ENCODE measurements around the gene MBOAT7.
A peak's percentile ranks its signal among the peaks of the same experiment; 100 is the strongest.

Gene MBOAT7

GRCh38 chr19:54138489-54139256, 50.7 kb downstream of the MBOAT7 start:
- no peak for DNase-seq (ENCODE audit: low read depth)

GRCh38 chr19:54137699-54138488, 51.5 kb downstream of the MBOAT7 start, which contains the start of gene CNOT3:
CNOT3 (plus strand) TSS chr19:54137762; CDS start chr19:54142979, 5,217 bp downstream.
- DNase-seq (ENCODE audit: low read depth) = no peak

- DNase-seq (ENCODE audit: low read depth) = peak; percentile 100
These were observed 52.3 kb downstream of the MBOAT7 start for GRCh38 chr19:54136864-54137698.

GRCh38 chr19:54136086-54136863, 53.1 kb downstream of the MBOAT7 start:
- peak; percentile 22 for DNase-seq (ENCODE audit: low read depth)

- DNase-seq (ENCODE audit: low read depth) = peak; percentile 47
These were observed 55.3 kb downstream of the MBOAT7 start for GRCh38 chr19:54133957-54134590.

GRCh38 chr19:54133312-54133956, 55.9 kb downstream of the MBOAT7 start:
- peak; percentile 77 for DNase-seq (ENCODE audit: low read depth)

- DNase-seq (ENCODE audit: low read depth) = no peak
These were observed 59.8 kb downstream of the MBOAT7 start for GRCh38 chr19:54129617-54129996.

- DNase-seq (ENCODE audit: low read depth) = no peak
These were observed 60.4 kb downstream of the MBOAT7 start for GRCh38 chr19:54128796-54129616.

- no peak for DNase-seq (ENCODE audit: low read depth)
These were observed 61.0 kb downstream of the MBOAT7 start for GRCh38 chr19:54128441-54128725.

GRCh38 chr19:54127688-54128440, 61.5 kb downstream of the MBOAT7 start:
- no peak for DNase-seq (ENCODE audit: low read depth)

GRCh38 chr19:54125713-54126112, 63.7 kb downstream of the MBOAT7 start:
- DNase-seq (ENCODE audit: low read depth) = no peak

GRCh38 chr19:54124393-54124792, 65.0 kb downstream of the MBOAT7 start:
- DNase-seq (ENCODE audit: low read depth) = no peak

- no peak for DNase-seq (ENCODE audit: low read depth)
These were observed 65.7 kb downstream of the MBOAT7 start for GRCh38 chr19:54123682-54124081.

Measured in amniotic epithelial cell (primary cell).